GM12873 (cell line): Measurements from ENCODE around the gene FAIM2.

Source experiments
- CTCF ChIP-seq: IDR thresholded peaks from 2 replicates; pipeline ENCODE4 v1.5.1; 2012; ENCODE audit warnings: low read depth, mild to moderate bottlenecking, moderate library complexity, low read length, control low read depth; ENCODE audit not compliant: insufficient read depth; ENCODE audit errors: missing control alignments

Gene FAIM2

GRCh38 chr12:49948866-49949845 is 45.5 kb upstream of the FAIM2 start:
- no peak for TF ChIP-seq CTCF

GRCh38 chr12:49947593-49948226 is 44.0 kb upstream of the FAIM2 start:
- no peak for TF ChIP-seq CTCF

- no peak for TF ChIP-seq CTCF
Observed at GRCh38 chr12:49946497-49946896, 42.8 kb upstream of the FAIM2 start.

- TF ChIP-seq CTCF = no peak
Observed at GRCh38 chr12:49946086-49946485, 42.4 kb upstream of the FAIM2 start.

GRCh38 chr12:49945394-49946080 is 41.8 kb upstream of the FAIM2 start:
- TF ChIP-seq CTCF = peak; percentile 99

- TF ChIP-seq CTCF = no peak
Observed at GRCh38 chr12:49944718-49945117, 41.0 kb upstream of the FAIM2 start.

GRCh38 chr12:49944046-49944445 is 40.3 kb upstream of the FAIM2 start:
- no peak for TF ChIP-seq CTCF
